ENCODE measurements around the gene AHDC1. TPM values are rescaled to one million over a fixed set of nuclear protein-coding genes. Genes with fewer than 3 reads are reported as not detected.

The AHDC1 gene
- total and polyA plus RNA-seq, 10 of the 15 experiments (the other 5 are each of a cell fraction or from before 2014, with no cell fraction given): 0.21 to 13.0 (median 1.4) TPM

- TF ChIP-seq ATF2 (IDR thresholded peaks at IDR 0.05; ENCODE audit: low read length) (no peak), ZNF384 (IDR thresholded peaks at IDR 0.05; ENCODE audit: borderline replicate concordance, low read depth, low read length) (no peak), YBX1 (IDR thresholded peaks at IDR 0.05) (no peak), GATAD2B (conservative IDR thresholded peaks at IDR 0.05; ENCODE audit: low read depth) (peak; percentile 85)
These were observed 75.8 kb downstream of the AHDC1 start (continued) for GRCh38 chr1:27527890-27528817.

DNA sequence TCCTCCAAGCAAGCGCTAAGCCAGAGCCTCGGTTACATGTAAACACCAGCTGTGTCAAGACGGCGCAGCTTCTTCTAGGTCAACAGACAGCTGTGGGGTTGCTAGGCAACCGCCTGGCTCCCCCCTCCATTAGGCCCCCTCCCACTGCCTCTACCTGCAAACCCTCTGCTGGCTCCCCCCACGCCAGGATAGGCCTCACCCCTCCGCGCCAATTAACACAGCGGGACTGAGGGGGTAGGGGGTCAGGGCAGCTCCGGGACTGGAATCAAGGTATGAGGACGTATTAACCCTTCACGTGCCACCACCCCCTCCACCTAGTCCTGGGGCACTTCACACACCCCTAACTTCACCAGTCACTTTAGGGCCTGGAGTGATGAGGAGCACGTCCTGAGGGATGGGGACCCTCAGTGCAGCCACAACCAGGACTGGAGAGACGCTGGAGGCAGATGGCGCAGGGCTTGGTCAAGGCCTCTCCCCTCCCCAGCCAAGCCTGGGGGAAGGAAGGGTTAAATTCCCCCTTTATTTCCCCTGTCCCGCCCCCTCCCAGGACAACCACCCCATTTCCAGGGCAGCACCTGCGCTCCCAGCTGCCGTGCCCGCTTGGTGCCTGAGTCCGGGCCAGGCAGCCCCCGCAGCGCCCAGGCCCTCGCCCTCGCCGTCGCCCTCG is 76.6 kb downstream of the AHDC1 start:
- CTCF ChIA-PET: interaction anchor here (0.6 to 1.0 kb wide), 3 partner anchors 31 to 75 kb away, joined by 3 read pairs; partner anchors contain the start of gene WASF2
- ATAC-seq: peak; percentile 22
- Histone ChIP-seq H3K9ac (ENCODE audit: control insufficient read depth, insufficient read depth, low read length) (peak overlapping the region; percentile 28; the same call in 1 of the 2 replicates), H2AFZ (ENCODE audit: control insufficient read depth, low read depth, low read length) (no peak overlapping the region), H3K36me3 (ENCODE audit: control insufficient read depth in 2 of 2, insufficient read depth in 2 of 2, low read length in 1 of 2) (no peaks in the 10 kb centered on the region), H3K9me3 (replicated peaks; ENCODE audit: control insufficient read depth, insufficient read depth, low read length) (no peaks in the 10 kb centered on the region), H3K27me3 (replicated peaks in 1 of 2; ENCODE audit: control insufficient read depth in 2 of 2, insufficient read depth in 2 of 2, low read length in 1 of 2) (no peaks in the 10 kb centered on the region), H3K79me2 (ENCODE audit: control insufficient read depth, insufficient read depth, low read length) (peaks cover 4% of the 10 kb centered on the region; the same call in 1 of the 2 replicates), H3K4me2 (ENCODE audit: control insufficient read depth, insufficient read depth) (peak overlapping the region; percentile 97), H3K27ac (ENCODE audit: control insufficient read depth, insufficient read depth) (no peak overlapping the region), H4K20me1 (ENCODE audit: control insufficient read depth, insufficient read depth) (no peaks in the 10 kb centered on the region), H3K4me1 (ENCODE audit: control insufficient read depth, insufficient read depth, low read length) (peaks cover 34% of the 10 kb centered on the region), H3K4me3 (peak overlapping the region; percentile 65)
- POLR2A ChIA-PET: interaction anchor here (0.6 to 1.5 kb wide), 5 partner anchors 29 to 91 kb away, joined by 3 to 6 read pairs (median 5); partner anchors contain the start of gene WASF2
- in situ Hi-C loops (cut with MboI): no loop called here
- FAIRE-seq: peak; percentile 61
- WGBS (ENCODE audit: insufficient coverage, insufficient replicate concordance, low lambda C conversion rate, missing lambda C conversion rate): 85% methylated on average over 15 of the region's 27 CpGs
- intact Hi-C loops (cut with micrococcal nuclease; ENCODE audit: unreplicated experiment): no loop called here
- TF ChIP-seq BMI1 (IDR thresholded peaks at IDR 0.05; ENCODE audit: borderline replicate concordance) (peak; percentile 88), ZBTB4 (CRISPR knock-in tag; IDR thresholded peaks at IDR 0.05) (no peak), TCF12 (IDR thresholded peaks at IDR 0.05; ENCODE audit: low read depth, low read length) (peak; percentile 67; the same call in 1 of the 2 replicates), SIN3A (IDR thresholded peaks at IDR 0.05; ENCODE audit: low read depth, low read length) (peak; percentile 82; the same call in 1 of the 2 replicates), BHLHE40 (IDR thresholded peaks at IDR 0.05; ENCODE audit: borderline replicate concordance in 1 of 2, low read depth in 2 of 2, low read length in 1 of 2) (peak in 1 of 2 experiments; percentile 42; a peak in 1 of 4 replicates), MXI1 (IDR thresholded peaks at IDR 0.05; ENCODE audit: low read depth, low read length) (peak; percentile 35; the same call in 1 of the 2 replicates), TCF3 (IDR thresholded peaks at IDR 0.05; ENCODE audit: borderline replicate concordance, insufficient read depth, low read depth, low read length) (0 out of 2 replicates have a peak, but pooled peaks have one; percentile 78), ZNF384 (IDR thresholded peaks at IDR 0.05; ENCODE audit: borderline replicate concordance, low read depth, low read length) (no peak)
- RAD21 ChIA-PET (ENCODE audit: unreplicated experiment): interaction anchor here (1.2 to 3.6 kb wide), 4 partner anchors 29 to 111 kb away, joined by 3 to 23 read pairs (median 8); partner anchors contain the start of gene WASF2
- BruUV-seq (replicated peaks): no TSS peak
- DNase-seq (ENCODE audit: low read depth, low spot score): no peak
- SMC1A ChIA-PET (ENCODE audit: uncharacterized antibody, unreplicated experiment): interaction anchor here (1.3 kb wide), 1 partner anchor 30 kb away, joined by 3 read pairs; no protein-coding TSS in a partner anchor
